Esophagus mucosa (tissue), 1 donor: ENCODE data around the gene TAF8. TPM values are rescaled to one million over a fixed set of nuclear protein-coding genes. Genes with fewer than 3 reads are reported as not detected.

Source experiments
- ATAC-seq: fragments of 200-7000 bp; cut with Tn5 transposase; one replicate; pipeline ENCODE4 v1.9.1; 2020
- total RNA-seq: library from RNA; stranded (reverse); gene quantifications from one replicate; pipeline ENCODE4 v1.2.4, GENCODE V29; 2023
- donor health status: DM: yes; HTN: yes; CAD: no.

TAF8 gene
- total RNA-seq, 1 donor from 2014 or later: 13.8 TPM

DNA sequence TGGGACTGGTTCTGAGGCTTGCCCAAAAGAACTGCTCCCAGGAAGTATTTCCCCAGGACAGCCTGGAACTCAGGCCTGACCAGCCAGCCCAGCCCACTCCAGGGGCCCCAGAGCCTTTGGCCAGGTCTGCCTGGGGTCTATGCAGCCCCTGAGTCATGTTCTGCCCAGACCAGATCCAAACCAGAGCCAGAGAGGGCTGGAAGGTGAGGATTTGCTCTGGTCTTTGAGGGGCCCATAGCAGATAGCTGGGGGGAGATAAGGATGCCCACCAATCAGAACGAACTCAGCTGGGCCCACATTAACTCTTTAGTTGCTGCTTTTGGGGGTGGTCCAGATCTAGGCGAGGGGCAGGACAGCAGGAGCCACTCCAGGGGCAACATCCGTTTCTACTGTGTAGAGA lies 75.3 kb downstream of the TAF8 start:
- no peak for ATAC-seq

DNA sequence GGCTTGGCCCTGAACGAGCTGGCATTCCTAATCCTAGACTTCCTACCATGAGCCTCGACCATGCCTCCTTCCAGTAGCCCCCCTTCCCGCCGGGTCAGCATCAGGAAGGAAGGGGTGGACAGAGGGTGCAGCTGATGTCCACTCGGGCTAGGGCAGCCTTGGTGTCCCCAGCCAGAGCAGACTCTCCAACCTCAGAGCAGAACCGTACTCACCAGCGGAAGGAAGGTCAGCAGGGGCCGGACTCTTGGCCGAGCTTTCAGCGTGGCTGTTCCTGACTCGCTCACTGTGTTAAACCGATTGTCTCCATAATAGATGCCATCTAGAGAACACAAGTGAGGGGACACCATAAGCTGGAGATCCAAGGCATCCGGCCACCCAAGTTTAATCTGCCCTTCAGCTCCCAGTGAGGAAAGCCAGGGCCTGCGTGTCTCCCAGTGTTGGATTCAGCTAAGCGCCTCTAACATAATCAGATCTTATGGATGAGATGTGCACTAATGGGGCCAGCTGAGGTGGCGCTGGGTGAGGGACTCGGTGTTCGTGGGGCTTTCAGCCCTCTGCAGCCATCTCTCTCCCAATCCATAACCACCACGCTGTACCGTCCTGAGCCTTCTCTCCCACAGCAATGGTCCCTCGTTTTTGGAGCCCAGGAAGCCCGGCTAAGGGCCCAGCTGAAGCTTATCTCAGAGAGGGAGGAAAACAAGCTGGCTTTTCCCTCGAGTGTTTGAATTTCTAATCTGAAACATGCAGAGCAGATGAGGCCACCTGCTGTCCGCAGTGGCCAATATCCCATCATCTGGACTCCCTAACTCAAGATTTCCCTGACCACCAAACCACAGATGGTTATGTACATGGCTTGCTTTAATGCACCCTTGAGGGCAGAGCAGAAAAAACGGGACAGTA lies 78.4 kb downstream of the TAF8 start:
- ATAC-seq: no peak

DNA sequence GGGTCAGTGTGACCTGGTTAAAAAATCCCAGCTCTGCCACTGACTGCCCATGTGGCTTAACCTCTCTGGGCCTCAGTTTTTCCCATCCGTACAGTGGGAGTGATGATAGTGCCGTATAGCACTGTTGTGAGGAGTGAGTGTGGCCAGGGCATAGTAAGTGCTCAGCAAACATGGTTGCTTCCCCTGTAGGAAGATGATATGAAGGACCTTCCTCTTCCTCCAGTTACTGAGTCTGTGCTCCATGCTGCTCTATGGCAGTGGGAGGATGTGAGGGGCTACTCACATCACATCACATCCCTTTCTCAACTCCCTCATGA lies 79.0 kb downstream of the TAF8 start:
- no peak for ATAC-seq

DNA sequence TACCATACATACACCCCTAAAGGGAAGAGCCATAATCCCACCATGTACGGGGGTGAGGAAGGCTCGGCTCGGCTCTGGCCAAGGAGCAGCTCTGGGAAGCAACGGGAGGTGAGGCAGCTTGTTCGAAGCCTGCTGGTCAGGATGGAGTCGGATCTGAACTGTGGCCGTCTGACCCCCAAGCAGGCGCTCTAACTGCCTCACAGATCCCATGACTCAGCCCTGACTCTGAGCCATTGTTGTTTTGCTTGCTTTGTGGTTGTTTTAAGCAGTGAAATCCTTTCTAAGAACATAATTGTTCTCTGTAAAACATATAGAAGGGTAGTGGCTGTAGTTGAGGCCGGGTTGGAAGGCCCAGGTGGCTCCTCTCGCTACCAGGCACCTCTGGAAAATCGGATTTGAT lies 81.2 kb downstream of the TAF8 start:
- ATAC-seq: peak; percentile 22

DNA sequence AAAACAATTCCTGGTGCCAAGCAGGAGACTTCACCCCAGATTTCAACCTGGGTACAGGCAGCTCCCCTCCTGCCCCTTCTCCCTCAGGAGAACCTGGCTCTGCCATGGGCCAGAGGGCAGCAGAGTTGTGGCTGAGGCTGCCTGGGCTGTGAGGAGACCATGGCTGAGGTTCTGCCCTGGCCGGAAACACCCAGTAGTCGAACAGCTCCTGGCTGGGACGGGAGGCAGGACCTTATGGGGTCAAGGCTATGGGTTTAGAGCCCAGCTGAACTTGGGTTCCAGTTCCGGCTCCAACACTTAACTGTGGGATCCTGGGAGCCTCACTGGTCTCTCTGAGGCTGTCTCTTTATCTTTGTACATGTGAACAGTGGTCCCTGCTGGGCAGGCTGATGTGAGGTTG lies 83.6 kb downstream of the TAF8 start:
- no peak for ATAC-seq

DNA sequence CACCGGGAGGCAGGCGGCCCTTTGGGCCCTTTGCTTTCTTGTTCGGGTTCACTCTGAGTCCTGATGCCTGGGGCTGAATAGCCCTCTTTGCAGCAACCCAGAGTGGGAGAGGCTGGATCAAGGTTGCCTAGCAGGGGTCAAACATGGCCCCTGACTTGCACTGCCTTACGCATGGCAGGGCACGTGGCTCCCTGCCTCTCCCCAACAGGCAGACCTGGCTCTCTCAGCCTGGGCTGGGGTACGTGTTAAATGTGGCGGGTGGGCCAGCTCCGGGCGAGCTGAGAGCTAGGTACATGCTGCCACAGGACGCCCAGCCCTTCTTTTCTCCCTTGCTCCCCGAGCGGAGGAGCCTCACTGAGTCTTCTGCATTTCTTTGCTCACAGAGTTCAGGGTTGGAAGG lies 84.8 kb downstream of the TAF8 start:
- no peak for ATAC-seq

DNA sequence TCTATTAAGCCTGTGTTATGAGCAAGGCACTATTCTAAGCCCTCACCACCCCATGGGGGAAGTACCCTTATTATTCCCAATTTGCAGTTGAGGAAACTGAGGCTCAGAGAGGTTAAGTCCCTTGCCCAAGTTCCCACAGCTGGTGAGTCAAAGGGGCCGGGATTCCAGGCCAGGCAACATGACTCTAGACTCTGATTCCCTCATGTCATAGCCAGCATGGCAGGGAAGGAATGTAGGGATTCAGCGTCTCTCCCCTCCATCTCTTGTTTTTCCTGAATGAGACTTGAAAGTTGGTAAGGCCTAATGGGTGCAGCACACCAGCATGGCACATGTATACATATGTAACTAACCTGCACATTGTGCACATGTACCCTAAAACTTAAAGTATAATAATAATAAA lies 85.4 kb downstream of the TAF8 start:
- ATAC-seq: no peak

DNA sequence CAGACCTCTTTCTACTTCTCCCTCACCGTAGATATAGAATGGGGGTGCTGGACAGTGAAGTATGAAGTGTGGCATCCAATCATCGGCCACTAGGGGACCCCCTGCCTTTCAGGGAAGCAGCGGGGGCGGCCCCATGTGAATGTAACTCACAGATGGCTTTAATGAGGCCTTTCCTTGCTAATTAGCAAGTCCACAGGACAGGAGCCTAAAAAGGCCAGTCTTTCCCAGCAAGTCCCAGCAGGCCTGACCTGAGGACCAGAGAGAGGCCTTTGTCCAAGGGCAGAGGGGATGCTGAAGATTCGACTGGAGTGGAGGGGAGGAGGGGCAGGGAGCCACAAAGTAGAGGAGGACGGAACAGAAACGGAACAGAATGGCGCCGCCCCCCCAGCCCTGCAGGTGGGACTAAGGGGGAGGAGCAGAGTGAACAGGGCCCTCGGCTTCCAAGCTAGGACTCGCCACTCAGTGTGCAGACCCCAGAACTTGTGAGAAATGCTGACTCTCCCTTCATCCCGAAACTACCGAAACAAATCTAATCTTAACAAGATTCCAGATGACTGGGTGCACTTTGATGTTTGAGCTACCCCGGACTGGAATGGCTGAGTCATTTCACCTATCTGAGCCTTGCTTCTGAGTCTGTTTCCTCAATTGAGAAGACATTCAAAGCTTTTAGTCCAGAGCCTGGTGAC lies 86.3 kb downstream of the TAF8 start:
- ATAC-seq: peak; percentile 8

Other genes with a start within 250 kb of the TAF8 start
- 1.5 TPM for gene USP49, start 155.1 kb upstream of the TAF8 start, total RNA-seq
- 15.6 TPM for gene MED20, start 129.4 kb upstream of the TAF8 start, total RNA-seq
- gene BYSL, start 129.0 kb upstream of the TAF8 start, total RNA-seq: 16.2 TPM
- 32.2 TPM for gene CCND3, start 108.7 kb upstream of the TAF8 start, total RNA-seq
- gene C6orf132, start 92.1 kb downstream of the TAF8 start, total RNA-seq: 216 TPM
- gene GUCA1A, start 122.8 kb downstream of the TAF8 start, total RNA-seq: not detected
- 0.16 TPM for gene GUCA1B, start 144.4 kb downstream of the TAF8 start, total RNA-seq
- 48.1 TPM for gene MRPS10, start 167.3 kb downstream of the TAF8 start, total RNA-seq